Activated CD4-positive, alpha-beta T cell treated with anti-CD3 and anti-CD28 coated beads, Interleukin-2, Interleukin-6, amounts not matched to agents 100 ng/mL and 50 ng/mL, durations not matched to agents 16 hours and 8 hours (primary cell): ENCODE data around the gene NASP.
"Not testable (repeated sequence)": the region's sequence is repeated elsewhere in the genome, so short reads cannot be mapped to it uniquely, and the experiment has no call there.

Experiments used
- DNase-seq: peaks from one replicate; pipeline ENCODE4 v3.0.0-alpha.2; 2020

The NASP gene

GRCh38 chr1:45569962-45570581 is 13.8 kb upstream of the NASP start:
- peak; percentile 83 for DNase-seq

GRCh38 chr1:45570631-45571030 is 13.2 kb upstream of the NASP start:
- no peak for DNase-seq

GRCh38 chr1:45573231-45573804 is 10.5 kb upstream of the NASP start:
- no peak for DNase-seq

- no peak for DNase-seq
Observed at GRCh38 chr1:45574105-45574626, 9.7 kb upstream of the NASP start.

GRCh38 chr1:45583264-45583665 is 576 bp upstream of the NASP start:
- DNase-seq: peak; percentile 97

- DNase-seq: peak; percentile 92
Observed at GRCh38 chr1:45584351-45585109, 689 bp downstream of the NASP start.

GRCh38 chr1:45585110-45585426 is 1.2 kb downstream of the NASP start:
- no peak for DNase-seq

- no peak for DNase-seq
Observed at GRCh38 chr1:45585496-45586075, 1.7 kb downstream of the NASP start.

GRCh38 chr1:45586769-45587168 is 2.9 kb downstream of the NASP start:
- no peak for DNase-seq

- no peak for DNase-seq
Observed at GRCh38 chr1:45589861-45590260, 6.0 kb downstream of the NASP start.

- DNase-seq: no peak
Observed at GRCh38 chr1:45594412-45594811, 10.6 kb downstream of the NASP start.

GRCh38 chr1:45596765-45597164 is 12.9 kb downstream of the NASP start:
- DNase-seq: not testable (repeated sequence)

GRCh38 chr1:45604239-45604638 is 20.4 kb downstream of the NASP start:
- DNase-seq: no peak

GRCh38 chr1:45607404-45608074 is 23.7 kb downstream of the NASP start:
- DNase-seq: no peak

- DNase-seq: no peak
Observed at GRCh38 chr1:45608175-45609156, 24.6 kb downstream of the NASP start.

GRCh38 chr1:45610589-45611226 is 26.9 kb downstream of the NASP start:
- no peak for DNase-seq

- DNase-seq: no peak
Observed at GRCh38 chr1:45612941-45613579, 29.2 kb downstream of the NASP start.

GRCh38 chr1:45615885-45616284 is 32.0 kb downstream of the NASP start:
- DNase-seq: no peak

GRCh38 chr1:45617618-45618017 is 33.8 kb downstream of the NASP start:
- DNase-seq: no peak

GRCh38 chr1:45619149-45619921 is 35.5 kb downstream of the NASP start:
- no peak for DNase-seq
